HG02970 (cell line): Measurements from ENCODE around the gene DR1.
A peak's percentile ranks its signal among the peaks of the same experiment; 100 is the strongest.

ENCODE experiments used
- ATAC-seq: cut with Tn5 transposase; IDR thresholded peaks from one replicate; pipeline ENCODE4 v1.9.1; 2021; ENCODE audit warnings: mild to moderate bottlenecking, moderate library complexity, moderate number of reproducible peaks; ENCODE audit not compliant: unreplicated experiment, low FRiP score

DR1 gene

GRCh38 chr1:93345633-93346420, at the start of gene DR1:
Gene DR1, plus strand, starts transcription at chr1:93345907. Its CDS starts 739 bp downstream, at chr1:93346646.
- peak; percentile 75 for ATAC-seq

GRCh38 chr1:93296555-93297154, 49.1 kb upstream of the DR1 start:
- no peak for ATAC-seq

DNA sequence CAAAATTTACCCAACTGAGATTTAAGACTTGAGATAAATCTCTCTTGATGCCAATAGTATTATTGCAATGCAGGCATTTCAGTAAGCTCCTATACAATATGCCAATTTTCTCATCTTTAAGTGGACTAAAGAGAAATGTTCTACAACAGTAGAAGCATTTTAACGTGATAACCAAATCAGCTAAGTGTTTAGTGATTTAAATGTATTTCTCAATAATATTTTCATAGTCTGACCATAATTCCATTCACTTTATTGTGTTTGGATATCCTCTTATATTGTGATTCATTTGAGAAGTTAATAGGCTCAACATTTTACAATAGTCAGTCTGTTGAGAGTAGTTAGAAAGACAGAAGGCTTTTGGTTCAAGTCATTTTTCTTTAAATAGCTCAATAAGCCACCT, 44.6 kb upstream of the DR1 start:
- ATAC-seq: no peak

DNA sequence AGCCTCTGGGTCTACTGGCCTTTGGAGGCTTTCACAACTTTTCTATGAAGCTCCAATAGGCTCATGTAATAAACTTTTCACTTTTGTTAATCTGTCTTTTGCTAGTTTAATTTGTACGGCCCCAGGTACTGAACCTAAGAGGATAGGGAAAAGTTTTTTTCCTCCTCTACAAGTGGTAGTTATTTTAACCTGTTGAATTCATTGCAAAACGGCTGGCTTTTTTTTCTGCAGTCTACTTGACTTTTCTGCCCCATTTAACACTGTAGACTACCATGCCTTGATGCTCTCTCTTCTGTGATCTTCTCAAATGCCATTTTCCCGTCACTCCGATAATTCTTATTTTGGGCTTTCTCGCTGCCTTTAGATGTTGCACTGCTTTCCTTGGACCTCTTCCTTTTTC, 43.6 kb upstream of the DR1 start:
- ATAC-seq: no peak

- no peak for ATAC-seq
Measured at GRCh38 chr1:93304716-93305138, 41.0 kb upstream of the DR1 start.

- no peak for ATAC-seq
Measured at GRCh38 chr1:93306920-93307319, 38.8 kb upstream of the DR1 start.

DNA sequence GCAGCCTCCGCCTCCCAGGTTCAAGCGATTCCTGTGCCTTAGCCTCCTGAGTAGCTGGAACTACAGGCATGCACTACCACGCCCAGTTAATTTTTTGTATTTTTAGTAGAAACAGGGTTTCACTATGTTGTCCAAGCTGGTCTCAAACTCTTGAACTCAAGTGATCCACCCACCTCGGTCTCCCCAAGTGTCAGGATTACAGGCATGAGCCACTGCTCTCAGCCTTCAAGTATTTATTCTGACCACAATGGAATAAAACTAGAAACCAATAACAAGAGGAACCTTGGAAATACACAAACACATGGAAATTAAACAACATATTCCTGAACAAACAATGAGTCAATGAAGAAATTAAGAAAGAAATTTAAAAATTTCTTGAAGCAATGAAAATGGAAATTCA, 32.7 kb upstream of the DR1 start:
- ATAC-seq: no peak

GRCh38 chr1:93317207-93317606, 28.5 kb upstream of the DR1 start:
- ATAC-seq: no peak

- ATAC-seq: no peak
Measured at GRCh38 chr1:93317943-93318342, 27.8 kb upstream of the DR1 start.

GRCh38 chr1:93321720-93322119, 24.0 kb upstream of the DR1 start:
- no peak for ATAC-seq

- no peak for ATAC-seq
Measured at GRCh38 chr1:93322349-93322748, 23.4 kb upstream of the DR1 start.

GRCh38 chr1:93323185-93323820, 22.4 kb upstream of the DR1 start:
- no peak for ATAC-seq

DNA sequence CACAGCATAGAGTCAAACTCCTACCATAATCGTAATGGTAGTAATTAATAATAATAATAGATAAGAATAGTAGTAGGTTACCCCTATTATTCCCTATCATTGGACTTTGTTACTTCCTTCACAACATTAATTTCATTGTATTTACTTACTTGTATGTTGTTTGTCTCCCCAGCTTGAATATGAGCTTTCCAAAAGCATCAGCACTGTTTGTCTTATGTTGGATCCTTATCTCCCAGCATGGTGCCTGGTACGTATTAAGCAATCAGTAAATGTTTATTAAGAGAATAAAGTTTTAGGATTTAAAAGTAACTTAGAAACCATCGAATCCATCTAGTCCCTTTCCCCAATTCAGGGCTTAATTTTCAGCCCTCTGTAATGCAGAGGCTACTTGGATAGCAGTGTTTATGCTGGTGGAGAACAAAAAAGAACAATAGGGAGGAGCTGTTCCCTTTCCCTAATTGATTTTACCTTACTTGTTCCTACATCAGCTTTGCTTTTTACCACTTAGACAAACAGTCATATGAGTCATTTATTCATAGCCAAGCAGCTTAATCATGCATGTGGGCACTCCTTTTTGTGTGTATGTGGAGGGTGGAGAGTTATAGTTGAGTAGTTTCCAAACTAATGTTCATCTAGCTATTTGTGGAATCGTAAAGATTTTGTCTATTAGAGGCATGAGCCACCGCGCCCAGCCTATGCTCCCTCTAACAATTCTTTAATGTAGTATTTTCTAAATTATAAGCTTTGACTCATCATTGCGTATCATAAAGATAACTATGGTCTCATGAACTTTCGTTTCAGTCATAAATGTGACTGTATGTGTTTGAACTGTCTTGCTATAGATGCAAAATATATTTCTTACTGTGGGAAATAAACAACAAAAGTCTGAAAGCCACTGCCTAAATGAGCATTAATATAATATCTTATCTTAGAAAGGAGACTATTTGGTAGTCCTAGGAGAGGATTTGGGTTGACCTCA, 20.9 kb upstream of the DR1 start:
- ATAC-seq: no peak

GRCh38 chr1:93328809-93329760, 16.6 kb upstream of the DR1 start:
- no peak for ATAC-seq

DNA sequence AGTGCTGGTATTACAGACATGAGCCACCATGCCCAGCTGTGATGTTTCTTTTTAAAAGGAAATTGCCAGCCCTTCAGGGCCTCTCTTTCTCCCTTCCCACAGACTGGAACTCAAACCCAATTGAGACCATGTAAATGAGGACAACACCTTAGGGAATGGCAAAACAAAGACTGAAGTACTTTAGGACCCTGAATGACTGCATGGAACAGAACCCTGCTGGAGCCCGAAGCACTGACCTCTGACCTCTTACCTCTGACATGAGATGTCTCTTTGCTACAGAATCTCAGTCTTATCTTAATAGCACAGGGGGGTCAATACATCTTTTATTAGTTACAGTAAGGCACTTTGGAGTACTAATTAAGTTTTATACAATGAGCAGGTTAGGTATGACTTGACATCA, 15.5 kb upstream of the DR1 start:
- no peak for ATAC-seq

- no peak for ATAC-seq
Measured at GRCh38 chr1:93330617-93331016, 15.1 kb upstream of the DR1 start.

GRCh38 chr1:93331412-93331811, 14.3 kb upstream of the DR1 start:
- no peak for ATAC-seq

GRCh38 chr1:93332368-93332767, 13.3 kb upstream of the DR1 start:
- no peak for ATAC-seq

- ATAC-seq: no peak
Measured at GRCh38 chr1:93338387-93339146, 7.1 kb upstream of the DR1 start.
